A673 (cell line): Measurements from ENCODE around the gene ANKDD1B. TPM values are rescaled to one million over a fixed set of nuclear protein-coding genes. Genes with fewer than 3 reads are reported as not detected.

Source experiments
- BruUV-seq: library from RNA; stranded (reverse); fragments of 400-500 nt; replicated peaks from 2 replicates; lab custom pipeline; 2021; lab: Mats Ljungman, UMichigan
- CTCF ChIA-PET: fragments of 300-600 bp; sonication (Branson Sonifier 250); formaldehyde crosslinking; loops from one replicate; lab custom pipeline; 2022; ENCODE audit warnings: antibody characterized with exemption; lab: Charles Lee
- POLR2A ChIA-PET: fragments of 300-600 bp; sonication (Branson Sonifier 250); formaldehyde crosslinking; loops from one replicate; lab custom pipeline; 2022; ENCODE audit warnings: antibody characterized with exemption; ENCODE audit not compliant: low non-redundant PET; lab: Charles Lee
- DNase-seq: peaks from one replicate; pipeline ENCODE4 v3.0.0-alpha.2; 2015; ENCODE audit warnings: low spot score
- H3K27ac ChIP-seq: fragments of 200-600 bp; sonication (generic); 2 replicates; pipeline ENCODE4 v1.5.1; 2016; ENCODE audit warnings: mixed run types, low read depth, mild to moderate bottlenecking, mixed read lengths, antibody characterized with exemption, low read length; ENCODE audit not compliant: poor library complexity, severe bottlenecking
- H3K27me3 ChIP-seq: fragments of 200-600 bp; sonication (generic); replicated peaks from 2 replicates; pipeline ENCODE4 v1.6.1; 2017; ENCODE audit warnings: mixed run types, low read depth, mild to moderate bottlenecking, mixed read lengths, antibody characterized with exemption, low read length; ENCODE audit not compliant: insufficient read depth, poor library complexity
- H3K36me3 ChIP-seq: fragments of 200-600 bp; sonication (generic); 2 replicates; pipeline ENCODE4 v1.6.1; 2016; ENCODE audit warnings: mixed run types, mild to moderate bottlenecking, mixed read lengths, antibody characterized with exemption, low read length; ENCODE audit not compliant: insufficient read depth, poor library complexity, severe bottlenecking
- H3K4me1 ChIP-seq: fragments of 200-600 bp; sonication (generic); 2 replicates; pipeline ENCODE4 v1.6.1; 2017; ENCODE audit warnings: mixed run types, mild to moderate bottlenecking, mixed read lengths, antibody characterized with exemption, low read length; ENCODE audit not compliant: insufficient read depth, poor library complexity, severe bottlenecking
- H3K4me3 ChIP-seq: fragments of 200-600 bp; sonication (generic); 2 replicates; pipeline ENCODE4 v1.5.1; 2016; ENCODE audit warnings: low read depth, mixed run types, mild to moderate bottlenecking, mixed read lengths, low read length; ENCODE audit not compliant: poor library complexity, severe bottlenecking
- H3K9me3 ChIP-seq: fragments of 200-600 bp; sonication (generic); 2 replicates; pipeline ENCODE4 v1.6.1; 2016; ENCODE audit warnings: mixed run types, low read depth, mild to moderate bottlenecking, mixed read lengths, antibody characterized with exemption, low read length; ENCODE audit not compliant: poor library complexity, severe bottlenecking
- EZH2 ChIP-seq: fragments of 200-600 bp; sonication (generic); IDR thresholded peaks from 2 replicates; pipeline ENCODE4 v1.6.1; 2017; ENCODE audit warnings: borderline replicate concordance, low read depth, mild to moderate bottlenecking, mixed read lengths, antibody characterized with exemption, low read length; ENCODE audit not compliant: poor library complexity, severe bottlenecking
- intact Hi-C: fragments of 100-400 bp; cut with micrococcal nuclease; formaldehyde crosslinking; loops from one replicate; pipeline ENCODE4 v1.10.0; 2022; ENCODE audit not compliant: unreplicated experiment
- total RNA-seq: library from RNA; stranded (reverse); gene quantifications from 2 replicates; pipeline ENCODE4 v1.2.3, GENCODE V29; 2021
- TF ChIP-seq, protein P1 (sequence below): fragments of 300-800, 200-600 bp; sonication (generic); conservative IDR thresholded peaks from 2 replicates; pipeline ENCODE4 v1.5.1; 2017; ENCODE audit warnings: low read depth, mild to moderate bottlenecking, antibody characterized with exemption, low read length, moderate library complexity, mixed read lengths

The ANKDD1B gene
- total RNA-seq, 1 experiment from 2014 or later, result not detected

DNA sequence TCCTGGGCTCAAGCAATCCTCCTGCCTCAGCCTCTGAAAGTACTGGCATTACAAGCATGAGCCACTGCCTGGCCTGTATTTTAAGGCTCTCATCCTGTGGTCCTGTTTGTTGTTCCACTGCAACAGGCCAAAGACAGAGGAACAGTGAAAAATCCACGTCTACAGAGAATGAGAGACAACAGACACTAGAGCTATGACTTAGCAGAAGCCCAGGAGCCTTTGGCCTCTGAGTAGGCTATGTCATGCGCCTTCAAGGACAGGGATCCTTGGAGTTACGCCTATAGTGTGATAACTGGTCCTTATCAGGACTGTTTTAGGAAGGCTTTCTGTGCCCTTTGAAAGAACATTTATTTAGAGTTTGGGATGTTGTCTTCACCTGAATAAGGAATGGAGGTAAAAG is 95.5 kb downstream of the ANKDD1B start:
- H3K9me3 ChIP-seq, result no peaks in the 10 kb centered on the region
- no peaks in the 10 kb centered on the region for H3K27me3 ChIP-seq
- TF ChIP-seq, protein P1, sequence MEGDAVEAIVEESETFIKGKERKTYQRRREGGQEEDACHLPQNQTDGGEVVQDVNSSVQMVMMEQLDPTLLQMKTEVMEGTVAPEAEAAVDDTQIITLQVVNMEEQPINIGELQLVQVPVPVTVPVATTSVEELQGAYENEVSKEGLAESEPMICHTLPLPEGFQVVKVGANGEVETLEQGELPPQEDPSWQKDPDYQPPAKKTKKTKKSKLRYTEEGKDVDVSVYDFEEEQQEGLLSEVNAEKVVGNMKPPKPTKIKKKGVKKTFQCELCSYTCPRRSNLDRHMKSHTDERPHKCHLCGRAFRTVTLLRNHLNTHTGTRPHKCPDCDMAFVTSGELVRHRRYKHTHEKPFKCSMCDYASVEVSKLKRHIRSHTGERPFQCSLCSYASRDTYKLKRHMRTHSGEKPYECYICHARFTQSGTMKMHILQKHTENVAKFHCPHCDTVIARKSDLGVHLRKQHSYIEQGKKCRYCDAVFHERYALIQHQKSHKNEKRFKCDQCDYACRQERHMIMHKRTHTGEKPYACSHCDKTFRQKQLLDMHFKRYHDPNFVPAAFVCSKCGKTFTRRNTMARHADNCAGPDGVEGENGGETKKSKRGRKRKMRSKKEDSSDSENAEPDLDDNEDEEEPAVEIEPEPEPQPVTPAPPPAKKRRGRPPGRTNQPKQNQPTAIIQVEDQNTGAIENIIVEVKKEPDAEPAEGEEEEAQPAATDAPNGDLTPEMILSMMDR, result no peak
- TF ChIP-seq EZH2, result no peak
- POLR2A ChIA-PET, result no interaction called here
- H3K36me3 ChIP-seq, result peaks cover 28% of the 10 kb centered on the region
- CTCF ChIA-PET, result no interaction called here
- BruUV-seq, result no TSS peak
- no peak overlapping the region for H3K27ac ChIP-seq
- DNase-seq, result no peak
- intact Hi-C loops, result no loop called here
- no peaks in the 10 kb centered on the region for H3K4me1 ChIP-seq
- no peak overlapping the region for H3K4me3 ChIP-seq

DNA sequence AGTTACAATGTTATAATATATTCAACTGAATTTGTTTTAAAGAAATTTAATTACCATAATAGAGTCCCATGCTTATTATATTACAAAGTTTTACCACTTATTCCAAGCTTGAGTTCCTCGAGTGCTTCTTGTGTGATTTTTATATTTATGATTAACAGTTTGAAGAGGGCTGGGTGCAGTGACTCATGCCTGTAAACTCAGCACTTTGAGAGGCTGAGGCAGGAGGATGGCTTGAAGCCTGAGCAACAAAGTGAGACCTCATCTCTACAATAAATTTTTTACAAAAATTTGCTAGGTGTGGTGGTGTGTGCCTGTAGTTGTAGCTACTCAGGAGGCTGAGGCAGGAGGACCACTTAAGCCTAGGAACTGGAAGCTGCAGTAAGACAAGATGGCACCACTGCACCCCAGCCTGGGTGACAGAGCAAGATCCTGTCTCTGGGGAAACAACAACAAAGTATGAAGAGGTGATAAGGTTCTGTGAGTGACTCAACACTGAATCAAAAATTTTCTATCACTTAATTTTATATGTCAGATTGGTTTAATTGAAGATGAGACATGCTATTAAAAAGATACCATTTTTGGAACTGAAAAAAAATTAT is 96.8 kb downstream of the ANKDD1B start:
- no TSS peak for BruUV-seq
- no peak for TF ChIP-seq EZH2
- TF ChIP-seq, protein P1, result no peak
- Histone ChIP-seq H3K36me3 (peaks cover 33% of the 10 kb centered on the region), H3K27ac (no peak overlapping the region), H3K27me3 (no peaks in the 10 kb centered on the region), H3K9me3 (no peaks in the 10 kb centered on the region), H3K4me3 (no peak overlapping the region), H3K4me1 (no peaks in the 10 kb centered on the region)
- CTCF ChIA-PET, result no interaction called here
- POLR2A ChIA-PET, result no interaction called here
- no peak for DNase-seq
- intact Hi-C loops, result no loop called here

DNA sequence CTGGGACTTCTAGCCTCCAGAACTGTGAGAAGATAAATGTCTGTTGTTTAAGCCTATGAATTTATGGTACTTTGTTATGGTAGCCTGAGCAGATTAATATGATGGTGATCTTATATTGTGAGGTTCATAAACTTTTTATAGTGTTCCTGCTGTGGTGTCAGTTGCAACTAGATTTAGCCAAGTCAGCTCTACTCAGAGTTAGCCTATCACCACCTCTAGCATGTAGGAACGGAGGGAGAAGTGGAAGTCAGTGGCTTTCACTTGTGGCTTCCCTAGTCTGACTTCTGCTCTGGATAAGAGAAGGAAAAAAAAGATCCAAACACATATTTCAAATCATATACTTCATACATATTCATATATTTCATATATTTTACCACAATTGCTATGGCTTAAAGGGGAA is 99.4 kb downstream of the ANKDD1B start:
- CTCF ChIA-PET, result no interaction called here

More for the DNA sequence above, 99.4 kb downstream of the ANKDD1B start:
- intact Hi-C loops, result no loop called here
- Histone ChIP-seq H3K9me3 (no peaks in the 10 kb centered on the region), H3K36me3 (peaks cover 17% of the 10 kb centered on the region), H3K4me3 (no peak overlapping the region), H3K4me1 (peaks cover 3% of the 10 kb centered on the region), H3K27ac (no peak overlapping the region), H3K27me3 (no peaks in the 10 kb centered on the region)
- POLR2A ChIA-PET, result no interaction called here
- no peak for DNase-seq
- no peak for TF ChIP-seq EZH2
- TF ChIP-seq, protein P1, result no peak
- BruUV-seq, result no TSS peak
